SK-N-SH (cell line): Measurements from ENCODE around the gene PSD2.

Experiments used
- CTCF ChIP-seq: fragments of 200-600 bp; sonication (generic); IDR thresholded peaks from 2 replicates; pipeline ENCODE4 v1.6.1; 2017; ENCODE audit warnings: antibody characterized with exemption, mild to moderate bottlenecking, moderate library complexity
- EP300 ChIP-seq, 2 experiments: IDR thresholded peaks; 2 replicates each; pipeline versions ENCODE4 v1.4.0 to v1.6.1; 2012; ENCODE audit warnings: borderline replicate concordance in 1 of 2, low read depth in 1 of 2, low read length in 1 of 2
- NFIC ChIP-seq: IDR thresholded peaks from 2 replicates; pipeline ENCODE4 v1.4.0; 2012; ENCODE audit warnings: borderline replicate concordance
- POLR2AphosphoS5 ChIP-seq: IDR thresholded peaks from 2 replicates; pipeline ENCODE4 v1.6.1; 2012; ENCODE audit warnings: low read depth, low read length
- RAD21 ChIP-seq: IDR thresholded peaks from 2 replicates; pipeline ENCODE4 v1.6.1; 2012; ENCODE audit warnings: mild to moderate bottlenecking, low read length
- TEAD4 ChIP-seq: IDR thresholded peaks from 2 replicates; pipeline ENCODE4 v1.4.0; 2012; ENCODE audit warnings: mild to moderate bottlenecking, borderline replicate concordance; ENCODE audit not compliant: insufficient read depth
- TF ChIP-seq, protein P1 (sequence below): fragments of 150-350 bp; IDR thresholded peaks from 2 replicates; pipeline ENCODE4 v1.6.1; 2016; ENCODE audit warnings: mild to moderate bottlenecking, low read depth, low read length
- TF ChIP-seq, protein P2 (sequence below): fragments of 150-350 bp; IDR thresholded peaks from 2 replicates; pipeline ENCODE4 v1.6.1; 2017; ENCODE audit warnings: antibody characterized with exemption, low read length, low read depth, borderline replicate concordance

DNA sequence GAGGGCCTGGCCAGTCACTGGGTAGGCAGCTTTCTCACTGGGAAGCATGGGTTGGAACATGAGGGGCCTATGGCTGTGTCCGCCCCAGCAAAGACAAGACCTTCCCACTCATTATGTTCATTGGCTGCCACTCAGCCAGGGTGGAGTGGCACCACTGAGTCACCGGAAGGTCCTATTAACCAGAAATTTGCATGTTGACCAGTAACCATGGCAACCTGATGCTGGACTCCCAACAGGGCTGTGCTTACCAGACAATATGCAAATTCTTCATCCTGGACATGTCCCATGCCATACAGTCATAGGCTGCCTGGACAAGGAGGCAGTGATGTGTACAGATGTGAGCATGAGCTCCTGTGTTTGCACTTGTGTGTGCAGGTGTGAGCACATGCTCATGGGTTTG, 66.7 kb downstream of the PSD2 start:
- no peak for TF ChIP-seq CTCF
- TF ChIP-seq POLR2AphosphoS5 = no peak
- TF ChIP-seq, protein P1, sequence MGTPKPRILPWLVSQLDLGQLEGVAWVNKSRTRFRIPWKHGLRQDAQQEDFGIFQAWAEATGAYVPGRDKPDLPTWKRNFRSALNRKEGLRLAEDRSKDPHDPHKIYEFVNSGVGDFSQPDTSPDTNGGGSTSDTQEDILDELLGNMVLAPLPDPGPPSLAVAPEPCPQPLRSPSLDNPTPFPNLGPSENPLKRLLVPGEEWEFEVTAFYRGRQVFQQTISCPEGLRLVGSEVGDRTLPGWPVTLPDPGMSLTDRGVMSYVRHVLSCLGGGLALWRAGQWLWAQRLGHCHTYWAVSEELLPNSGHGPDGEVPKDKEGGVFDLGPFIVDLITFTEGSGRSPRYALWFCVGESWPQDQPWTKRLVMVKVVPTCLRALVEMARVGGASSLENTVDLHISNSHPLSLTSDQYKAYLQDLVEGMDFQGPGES = no peak
- TF ChIP-seq TEAD4 = no peak
- no peak for TF ChIP-seq NFIC
- TF ChIP-seq RAD21 = no peak
- TF ChIP-seq EP300 (IDR thresholded peaks at IDR 0.05; ENCODE audit: borderline replicate concordance in 1 of 2, low read depth in 1 of 2, low read length in 1 of 2) = no peak
- TF ChIP-seq, protein P2, sequence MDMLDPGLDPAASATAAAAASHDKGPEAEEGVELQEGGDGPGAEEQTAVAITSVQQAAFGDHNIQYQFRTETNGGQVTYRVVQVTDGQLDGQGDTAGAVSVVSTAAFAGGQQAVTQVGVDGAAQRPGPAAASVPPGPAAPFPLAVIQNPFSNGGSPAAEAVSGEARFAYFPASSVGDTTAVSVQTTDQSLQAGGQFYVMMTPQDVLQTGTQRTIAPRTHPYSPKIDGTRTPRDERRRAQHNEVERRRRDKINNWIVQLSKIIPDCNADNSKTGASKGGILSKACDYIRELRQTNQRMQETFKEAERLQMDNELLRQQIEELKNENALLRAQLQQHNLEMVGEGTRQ = no peak
